IMR-90 (cell line): ENCODE results near the gene STRN. TPM values are rescaled to one million over a fixed set of nuclear protein-coding genes. Genes with fewer than 3 reads are reported as not detected.
"Not testable (repeated sequence)": the region's sequence is repeated elsewhere in the genome, so short reads cannot be mapped to it uniquely, and the experiment has no call there.

Source experiments
- ATAC-seq: fragments of 200-7000 bp; cut with Tn5 transposase; 2 replicates; pipeline ENCODE4 v1.9.1; 2020; ENCODE audit warnings: low read depth, mild to moderate bottlenecking, moderate library complexity
- BruUV-seq: library from RNA; stranded (reverse); fragments of 400-500 nt; replicated peaks from 2 replicates; lab custom pipeline; 2021; lab: Mats Ljungman, UMichigan
- CTCF ChIA-PET: fragments of 300-600 bp; formaldehyde crosslinking; extraction: SDS; loops from one replicate; lab custom pipeline; 2021; ENCODE audit warnings: antibody characterized with exemption; lab: Yijun Ruan, JAX
- POLR2A ChIA-PET: fragments of 300-600 bp; sonication (Branson Sonifier 250); formaldehyde crosslinking; loops from one replicate; lab custom pipeline; 2022; ENCODE audit warnings: antibody characterized with exemption; ENCODE audit not compliant: unreplicated experiment; lab: Charles Lee
- DNase-seq: peaks from one replicate; pipeline ENCODE4 v3.0.0; 2013
- H2AFZ ChIP-seq: replicated peaks from 2 replicates; pipeline ENCODE3; 2013; ENCODE audit warnings: low read length, mild to moderate bottlenecking; ENCODE audit not compliant: poor library complexity
- H2AK5ac ChIP-seq: 2 replicates; pipeline ENCODE4 v1.6.1; 2013; ENCODE audit warnings: low read depth, low read length, inconsistent platforms
- H2AK9ac ChIP-seq: replicated peaks from 2 replicates; pipeline ENCODE3; 2013; ENCODE audit warnings: mild to moderate bottlenecking, low read depth, low read length, moderate library complexity; ENCODE audit not compliant: poor library complexity
- H2BK120ac ChIP-seq: 2 replicates; pipeline ENCODE4 v1.6.1; 2013; ENCODE audit warnings: low read depth, low read length, inconsistent platforms
- H2BK15ac ChIP-seq: 3 replicates; pipeline ENCODE4 v1.6.1; 2013; ENCODE audit warnings: low read depth, low read length, inconsistent platforms
- H2BK20ac ChIP-seq: 2 replicates; pipeline ENCODE4 v1.6.1; 2013; ENCODE audit warnings: low read depth, mild to moderate bottlenecking, inconsistent platforms, low read length, moderate library complexity
- H2BK5ac ChIP-seq: 2 replicates; pipeline ENCODE4 v1.6.1; 2013; ENCODE audit warnings: mild to moderate bottlenecking, low read depth, low read length, inconsistent platforms; ENCODE audit not compliant: poor library complexity, severe bottlenecking
- H3K14ac ChIP-seq: replicated peaks from 2 replicates; pipeline ENCODE4 v1.6.1; 2013; ENCODE audit warnings: low read depth, low read length, inconsistent platforms
- H3K18ac ChIP-seq: 2 replicates; pipeline ENCODE4 v1.6.1; 2013; ENCODE audit warnings: low read depth, low read length, control low read depth
- H3K23ac ChIP-seq: 2 replicates; pipeline ENCODE4 v1.6.1; 2013; ENCODE audit warnings: low read depth, low read length, inconsistent platforms
- H3K27ac ChIP-seq: 2 replicates; pipeline ENCODE4 v1.5.1; 2013; ENCODE audit warnings: mild to moderate bottlenecking, control low read depth, low read length; ENCODE audit not compliant: insufficient read depth
- H3K27me3 ChIP-seq: 2 replicates; pipeline ENCODE4 v1.6.1; 2013; ENCODE audit warnings: low read length; ENCODE audit not compliant: control insufficient read depth, insufficient read depth
- H3K36me3 ChIP-seq: 2 replicates; pipeline ENCODE4 v1.6.1; 2013; ENCODE audit warnings: low read length, mixed read lengths; ENCODE audit not compliant: control insufficient read depth, insufficient read depth
- H3K4ac ChIP-seq: 2 replicates; pipeline ENCODE4 v1.6.1; 2013; ENCODE audit warnings: low read depth, low read length, inconsistent platforms
- H3K4me1 ChIP-seq: 2 replicates; pipeline ENCODE4 v1.6.1; 2013; ENCODE audit warnings: low read length, mixed read lengths; ENCODE audit not compliant: control insufficient read depth, insufficient read depth
- H3K4me2 ChIP-seq: 2 replicates; pipeline ENCODE4 v1.6.1; 2013; ENCODE audit warnings: low read depth, mild to moderate bottlenecking, control low read depth, low read length, moderate library complexity
- H3K4me3 ChIP-seq: 2 replicates; pipeline ENCODE4 v1.5.1; 2013; ENCODE audit warnings: low read depth, mild to moderate bottlenecking, control low read depth, low read length, moderate library complexity; ENCODE audit not compliant: insufficient read depth
- H3K56ac ChIP-seq: 2 replicates; pipeline ENCODE4 v1.6.1; 2013; ENCODE audit warnings: low read length, inconsistent platforms; ENCODE audit not compliant: insufficient read depth; ENCODE audit errors: extremely low read depth
- H3K79me1 ChIP-seq, 2 experiments: 2 replicates each; pipeline ENCODE4 v1.6.1; 2013; ENCODE audit warnings: low read length in 2 of 2, inconsistent platforms in 1 of 2, low read depth in 1 of 2
- H3K9ac ChIP-seq: 2 replicates; pipeline ENCODE4 v1.6.1; 2013; ENCODE audit warnings: low read depth, low read length, control low read depth
- H3K9me1 ChIP-seq: 2 replicates; pipeline ENCODE4 v1.6.1; 2013; ENCODE audit warnings: low read length, inconsistent platforms; ENCODE audit not compliant: insufficient read depth
- H3K9me3 ChIP-seq: 2 replicates; pipeline ENCODE4 v1.6.1; 2013; ENCODE audit warnings: low read length; ENCODE audit not compliant: control insufficient read depth, insufficient read depth
- H4K20me1 ChIP-seq: 2 replicates; pipeline ENCODE4 v1.6.1; 2013; ENCODE audit warnings: low read length, inconsistent platforms; ENCODE audit not compliant: insufficient read depth
- H4K5ac ChIP-seq: 2 replicates; pipeline ENCODE4 v1.6.1; 2013; ENCODE audit warnings: mild to moderate bottlenecking, low read depth, low read length, control low read depth
- H4K8ac ChIP-seq, 2 experiments: 2 replicates each; pipeline ENCODE4 v1.6.1; 2013; ENCODE audit warnings: low read depth in 2 of 2, low read length in 2 of 2, control low read depth in 1 of 2, inconsistent platforms in 1 of 2
- H4K91ac ChIP-seq: 2 replicates; pipeline ENCODE4 v1.6.1; 2013; ENCODE audit warnings: low read depth, low read length, inconsistent platforms; ENCODE audit not compliant: insufficient read depth
- MAFK ChIP-seq: IDR thresholded peaks from 2 replicates; pipeline ENCODE4 v1.6.1; 2012; ENCODE audit warnings: low read depth, low read length, improper control_type of control experiment
- WGBS, 2 experiments: methylation state at CpG; one replicate each; pipeline versions ENCODE4 v1.1.5 to v1.1.7; 2013; ENCODE audit warnings: missing lambda C conversion rate in 2 of 2; ENCODE audit not compliant: insufficient read length in 1 of 2; ENCODE audit errors: extremely low coverage in 2 of 2; 5-methylcytosine and 5-hydroxymethylcytosine counted together
- dilution Hi-C: fragments of 300-500 bp; cut with HindIII; formaldehyde crosslinking; loops from one replicate; pipeline ENCODE4 v1.14.3; 2018; ENCODE audit warnings: low sequenced_read_pairs; ENCODE audit not compliant: unreplicated experiment
- in situ Hi-C: fragments of 300-500 bp; cut with MboI; formaldehyde crosslinking; loops from 3 replicates; pipeline ENCODE4 v1.14.3; 2019; ENCODE audit warnings: low sequenced_read_pairs, inconsistent platforms, mixed read lengths
- intact Hi-C: fragments of 100-400 bp; cut with micrococcal nuclease; formaldehyde crosslinking; loops from 2 replicates; pipeline ENCODE4 v1.10.0; 2022
- polyA plus RNA-seq, 3 experiments: library from polyadenylated mRNA; depleted of rRNA; stranded (reverse); fragments of >200 nt; gene quantifications; 2 replicates each; pipeline ENCODE4 v1.2.3, GENCODE V29; 2012; ENCODE audit warnings: low replicate concordance in 1 of 3
- total RNA-seq: library from RNA; depleted of rRNA; stranded (reverse); fragments of >200 nt; gene quantifications from 2 replicates; pipeline ENCODE4 v1.2.3, GENCODE V29; 2012

STRN gene
- total and polyA plus RNA-seq, 2 of the 4 experiments (the other 2 are of a cell fraction) = 5.1 to 23.3 TPM

- H4K20me1 ChIP-seq, intact Hi-C loops, H3K9ac ChIP-seq, H3K4me3 ChIP-seq, H2AK9ac ChIP-seq, H3K23ac ChIP-seq, H3K14ac ChIP-seq, CTCF ChIA-PET, H3K4ac ChIP-seq, H3K4me1 ChIP-seq, BruUV-seq, H2BK20ac ChIP-seq, H3K27me3 ChIP-seq, H3K9me1 ChIP-seq, ATAC-seq, H3K9me3 ChIP-seq, H3K18ac ChIP-seq, H2AK5ac ChIP-seq, dilution Hi-C loops, H3K4me2 ChIP-seq, H3K36me3 ChIP-seq, H2BK5ac ChIP-seq, H4K91ac ChIP-seq, POLR2A ChIA-PET, H2AFZ ChIP-seq, in situ Hi-C loops, H4K5ac ChIP-seq, DNase-seq, H2BK120ac ChIP-seq, H3K27ac ChIP-seq, H4K8ac ChIP-seq, H2BK15ac ChIP-seq, H3K56ac ChIP-seq: not testable (repeated sequence)
- peaks cover 16 to 31% of the 10 kb centered on the region in 2 experiments for H3K79me1 ChIP-seq
- peak; percentile 58 for TF ChIP-seq MAFK
Measured at GRCh38 chr2:36936526-36936925, 29.8 kb downstream of the STRN start.

DNA sequence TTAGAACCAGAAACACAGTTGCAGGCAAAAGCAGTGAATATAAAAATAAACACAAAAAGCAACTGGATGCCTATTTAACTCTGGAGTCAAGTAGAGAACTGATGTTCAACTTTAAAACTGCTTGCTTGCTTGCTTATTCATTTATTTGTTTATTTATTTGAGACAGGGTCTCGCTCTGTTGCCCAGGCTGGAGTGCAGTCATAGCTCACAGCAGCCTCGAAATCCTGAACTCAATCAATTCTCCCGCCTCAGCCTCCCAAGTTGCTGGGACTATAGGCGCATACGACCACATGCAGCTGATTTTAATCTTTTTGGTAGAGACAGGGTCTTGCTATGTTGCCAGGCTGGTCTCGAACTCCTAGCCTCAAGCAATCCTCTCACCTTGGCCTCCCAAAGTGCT is 34.6 kb downstream of the STRN start:
- H3K4me1 ChIP-seq, H4K20me1 ChIP-seq, H3K18ac ChIP-seq, H2BK120ac ChIP-seq, H3K9me1 ChIP-seq, H3K23ac ChIP-seq, intact Hi-C loops, BruUV-seq, H4K5ac ChIP-seq, H2AK5ac ChIP-seq, H2BK15ac ChIP-seq, H3K9ac ChIP-seq, H2BK20ac ChIP-seq, H3K14ac ChIP-seq, H3K4me3 ChIP-seq, H3K9me3 ChIP-seq, CTCF ChIA-PET, dilution Hi-C loops, H3K36me3 ChIP-seq, H4K91ac ChIP-seq, H2BK5ac ChIP-seq, H4K8ac ChIP-seq, H3K27me3 ChIP-seq, H3K27ac ChIP-seq, H2AK9ac ChIP-seq, POLR2A ChIA-PET, in situ Hi-C loops, H2AFZ ChIP-seq, H3K4ac ChIP-seq, DNase-seq, H3K56ac ChIP-seq, H3K4me2 ChIP-seq, ATAC-seq: not testable (repeated sequence)
- H3K79me1 ChIP-seq = peaks cover 12 to 30% of the 10 kb centered on the region in 2 experiments
- 100% methylated on average over 1 of the region's 6 CpGs; no CpG with 5 or more reads in 1 of the 2 experiments for WGBS, 2 experiments
